Lung (tissue), 12 donors: ENCODE results near the gene EDARADD. TPM values are rescaled to one million over a fixed set of nuclear protein-coding genes. Genes with fewer than 3 reads are reported as not detected.
A peak's percentile ranks its signal among the peaks of the same experiment; 100 is the strongest.

Experiments
- ATAC-seq: fragments of 200-7000 bp; cut with Tn5 transposase; one replicate; pipeline ENCODE4 v1.9.1; 2020; ENCODE audit warnings: moderate number of reproducible peaks; ENCODE audit not compliant: insufficient read depth, low FRiP score
- DNase-seq, 3 donors: peaks; one replicate each; pipeline ENCODE4 v3.0.0-alpha.2; 2013 to 2017
- H3K27ac ChIP-seq, 2 donors: one replicate each; pipeline ENCODE4 v1.5.1; 2013; ENCODE audit warnings: mild to moderate bottlenecking in 2 of 2, moderate library complexity in 2 of 2, control low read depth in 1 of 2, inconsistent platforms in 1 of 2, low read depth in 1 of 2, low read length in 1 of 2
- H3K27me3 ChIP-seq, 3 donors: one replicate each; pipeline ENCODE4 v1.5.1; 2013; ENCODE audit warnings: low read length in 2 of 3; ENCODE audit not compliant: control insufficient read depth in 3 of 3, insufficient read depth in 3 of 3
- H3K36me3 ChIP-seq, 4 donors: one replicate each; pipeline ENCODE4 v1.5.1; 2013; ENCODE audit warnings: low read length in 4 of 4, mild to moderate bottlenecking in 1 of 4, moderate library complexity in 1 of 4; ENCODE audit not compliant: control insufficient read depth in 4 of 4, insufficient read depth in 4 of 4
- H3K4me1 ChIP-seq, 5 donors: one replicate each; pipeline ENCODE4 v1.5.1; 2013; ENCODE audit warnings: low read length in 5 of 5, mild to moderate bottlenecking in 2 of 5, moderate library complexity in 1 of 5; ENCODE audit not compliant: control insufficient read depth in 5 of 5, insufficient read depth in 5 of 5
- H3K4me3 ChIP-seq: one replicate; pipeline ENCODE4 v1.5.1; 2013; ENCODE audit warnings: mild to moderate bottlenecking, control low read depth, moderate library complexity
- H3K9ac ChIP-seq, 2 donors: one replicate each; pipeline ENCODE4 v1.5.1; 2013; ENCODE audit warnings: low read length in 2 of 2, control low read depth in 1 of 2; ENCODE audit not compliant: insufficient read depth in 1 of 2
- H3K9me3 ChIP-seq, 4 donors: one replicate each; pipeline ENCODE4 v1.5.1; 2013; ENCODE audit warnings: low read length in 3 of 4, mild to moderate bottlenecking in 1 of 4, moderate library complexity in 1 of 4; ENCODE audit not compliant: control insufficient read depth in 4 of 4, insufficient read depth in 3 of 4
- WGBS, 2 donors: extraction: QIAGEN DNeasy Blood & Tissue Kit; methylation state at CpG; one replicate each; pipeline ENCODE4 v1.1.7; 2013; 5-methylcytosine and 5-hydroxymethylcytosine counted together
- polyA plus RNA-seq, 2 donors: library from polyadenylated mRNA; stranded (reverse); fragments of 200-250 nt; gene quantifications; one replicate each; pipeline ENCODE4 v1.2.1, GENCODE V29; 2013
- total RNA-seq, 2 donors: library from RNA; depleted of rRNA in 1 of 2; stranded (reverse); fragments of >200 nt in 1 of 2; gene quantifications; one replicate each; pipeline ENCODE4 v1.2.1, GENCODE V29; 2014 to 2021
- TF ChIP-seq, protein P1 (sequence below): IDR thresholded peaks from 2 replicates; pipeline ENCODE4 v1.5.1; 2012; ENCODE audit warnings: mild to moderate bottlenecking; ENCODE audit errors: control extremely low read depth, extremely low read depth
- donor health status: control.
- donor health status: control.
- donor health status: Bipolar disorder and iron deficiency.
- donor health status: healthy.
- donor health status: DM: yes; HTN: yes; CAD: no.

The EDARADD gene
- total and polyA plus RNA-seq, 4 donors = 0.37 to 2.3 (median 1.1) TPM

- WGBS, 2 donors = 45 to 56% methylated on average over 10 of the region's 10 CpGs
- no peaks in the 10 kb centered on the region for H3K9me3 ChIP-seq
- H3K4me1 ChIP-seq = peaks cover 0 to 5% (median 3%) of the 10 kb centered on the region in 5 donors
- DNase-seq (peak in 2 of 3 donors; percentile 26 to 40), ATAC-seq (no peak)
- no peak overlapping the region for H3K4me3 ChIP-seq
- H3K36me3 ChIP-seq = no peaks in the 10 kb centered on the region
- no peak overlapping the region for H3K9ac ChIP-seq
- H3K27ac ChIP-seq = peak overlapping the region in 1 of 2 donors; percentile 18
- H3K27me3 ChIP-seq = no peaks in the 10 kb centered on the region
- TF ChIP-seq, protein P1, sequence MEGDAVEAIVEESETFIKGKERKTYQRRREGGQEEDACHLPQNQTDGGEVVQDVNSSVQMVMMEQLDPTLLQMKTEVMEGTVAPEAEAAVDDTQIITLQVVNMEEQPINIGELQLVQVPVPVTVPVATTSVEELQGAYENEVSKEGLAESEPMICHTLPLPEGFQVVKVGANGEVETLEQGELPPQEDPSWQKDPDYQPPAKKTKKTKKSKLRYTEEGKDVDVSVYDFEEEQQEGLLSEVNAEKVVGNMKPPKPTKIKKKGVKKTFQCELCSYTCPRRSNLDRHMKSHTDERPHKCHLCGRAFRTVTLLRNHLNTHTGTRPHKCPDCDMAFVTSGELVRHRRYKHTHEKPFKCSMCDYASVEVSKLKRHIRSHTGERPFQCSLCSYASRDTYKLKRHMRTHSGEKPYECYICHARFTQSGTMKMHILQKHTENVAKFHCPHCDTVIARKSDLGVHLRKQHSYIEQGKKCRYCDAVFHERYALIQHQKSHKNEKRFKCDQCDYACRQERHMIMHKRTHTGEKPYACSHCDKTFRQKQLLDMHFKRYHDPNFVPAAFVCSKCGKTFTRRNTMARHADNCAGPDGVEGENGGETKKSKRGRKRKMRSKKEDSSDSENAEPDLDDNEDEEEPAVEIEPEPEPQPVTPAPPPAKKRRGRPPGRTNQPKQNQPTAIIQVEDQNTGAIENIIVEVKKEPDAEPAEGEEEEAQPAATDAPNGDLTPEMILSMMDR = no peak
Observed at GRCh38 chr1:236494586-236495466, 100.7 kb downstream of the EDARADD start.

DNA sequence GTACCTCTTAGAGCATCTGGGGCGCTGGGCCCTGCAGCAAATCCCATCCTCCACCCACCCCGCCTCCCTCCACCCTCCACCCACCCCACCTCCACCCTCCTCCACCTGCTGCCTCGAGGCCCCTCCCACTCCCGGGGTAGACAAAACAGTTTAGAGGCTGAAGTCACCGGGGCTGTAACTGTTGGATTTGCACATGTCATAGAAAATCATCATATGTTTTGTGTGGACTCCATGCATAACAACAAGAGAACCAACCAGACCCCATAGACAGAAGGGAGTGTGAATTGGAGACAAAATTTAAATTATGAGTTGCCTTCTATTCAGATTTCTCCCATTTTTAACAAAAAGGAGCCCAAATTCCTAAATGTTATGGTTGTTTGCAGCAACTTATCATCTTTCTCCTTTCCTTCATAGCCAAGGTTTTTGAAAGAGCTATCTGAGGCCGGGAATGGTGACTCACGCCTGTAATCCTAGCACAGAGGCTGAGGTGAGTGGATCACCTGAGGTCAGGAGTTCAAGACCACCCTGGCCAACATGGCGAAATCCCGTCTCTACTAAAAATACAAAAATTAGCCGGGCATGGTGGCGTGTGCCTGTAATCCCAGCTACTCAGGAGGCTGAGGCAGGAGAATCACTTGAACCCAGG is 101.5 kb downstream of the EDARADD start:
- no peaks in the 10 kb centered on the region for H3K9me3 ChIP-seq
- WGBS, 2 donors = 73 to 81% methylated on average over 10 to 11 of the region's 11 CpGs
- H3K4me1 ChIP-seq = peaks cover 0 to 5% (median 3%) of the 10 kb centered on the region in 5 donors
- H3K4me3 ChIP-seq = no peak overlapping the region
- no peak overlapping the region for H3K27ac ChIP-seq
- no peak overlapping the region for H3K9ac ChIP-seq
- no peaks in the 10 kb centered on the region for H3K36me3 ChIP-seq
- TF ChIP-seq, protein P1 = no peak
- no peaks in the 10 kb centered on the region for H3K27me3 ChIP-seq
- no peak for ATAC-seq
- no peak for DNase-seq

- Histone ChIP-seq H3K36me3 (no peaks in the 10 kb centered on the region), H3K27ac (no peak overlapping the region), H3K4me3 (no peak overlapping the region), H3K27me3 (no peaks in the 10 kb centered on the region), H3K4me1 (peaks cover 0 to 5% (median 3%) of the 10 kb centered on the region in 5 donors), H3K9ac (no peak overlapping the region), H3K9me3 (no peaks in the 10 kb centered on the region)
- DNase-seq = no peak
- 75 to 82% methylated on average over 6 of the region's 6 CpGs for WGBS, 2 donors
- ATAC-seq = no peak
- TF ChIP-seq, protein P1 = no peak
Observed at GRCh38 chr1:236497908-236498307, 103.8 kb downstream of the EDARADD start.
